ENCODE data around the gene CYP8B1.

CYP8B1 gene

DNA sequence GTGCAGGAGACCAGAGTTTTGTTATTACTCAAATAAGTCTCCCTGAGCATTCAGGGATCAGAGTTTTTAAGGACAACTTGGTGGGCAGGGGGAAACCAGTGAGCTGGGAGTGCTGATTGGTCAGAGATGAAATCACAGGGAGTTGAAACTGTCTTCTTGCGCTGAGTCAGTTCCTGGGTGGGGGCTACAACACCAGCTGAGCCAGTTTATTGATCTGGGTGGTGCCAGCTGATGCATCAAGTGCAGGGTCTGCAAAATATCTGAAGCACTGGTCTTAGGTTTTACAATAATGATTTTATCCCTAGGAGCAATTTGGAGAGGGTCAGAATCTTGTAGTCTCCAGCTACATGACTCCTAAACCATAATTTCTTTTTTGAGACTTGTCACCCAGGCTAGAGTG is 16.5 kb upstream of the CYP8B1 start:
- Histone ChIP-seq H3K79me2 (ENCODE audit: insufficient read depth, low read depth) (no peaks in the 10 kb centered on the region), H3K36me3 (ENCODE audit: insufficient read depth) (no peaks in the 10 kb centered on the region), H2AFZ (ENCODE audit: low read depth) (no peak overlapping the region), H3K4me3 (IDR thresholded peaks at IDR 0.05; ENCODE audit: insufficient read depth, low read depth, low read length) (no peak overlapping the region), H3K4me2 (no peak overlapping the region), H3K27ac (no peak overlapping the region), H3K4me1 (ENCODE audit: low read depth, poor library complexity, severe bottlenecking) (no peaks in the 10 kb centered on the region), H3K27me3 (ENCODE audit: insufficient read depth, low read depth) (no peaks in the 10 kb centered on the region), H4K20me1 (ENCODE audit: insufficient read depth) (no peaks in the 10 kb centered on the region), H3K9ac (no peak overlapping the region)
- TF ChIP-seq, protein P1, sequence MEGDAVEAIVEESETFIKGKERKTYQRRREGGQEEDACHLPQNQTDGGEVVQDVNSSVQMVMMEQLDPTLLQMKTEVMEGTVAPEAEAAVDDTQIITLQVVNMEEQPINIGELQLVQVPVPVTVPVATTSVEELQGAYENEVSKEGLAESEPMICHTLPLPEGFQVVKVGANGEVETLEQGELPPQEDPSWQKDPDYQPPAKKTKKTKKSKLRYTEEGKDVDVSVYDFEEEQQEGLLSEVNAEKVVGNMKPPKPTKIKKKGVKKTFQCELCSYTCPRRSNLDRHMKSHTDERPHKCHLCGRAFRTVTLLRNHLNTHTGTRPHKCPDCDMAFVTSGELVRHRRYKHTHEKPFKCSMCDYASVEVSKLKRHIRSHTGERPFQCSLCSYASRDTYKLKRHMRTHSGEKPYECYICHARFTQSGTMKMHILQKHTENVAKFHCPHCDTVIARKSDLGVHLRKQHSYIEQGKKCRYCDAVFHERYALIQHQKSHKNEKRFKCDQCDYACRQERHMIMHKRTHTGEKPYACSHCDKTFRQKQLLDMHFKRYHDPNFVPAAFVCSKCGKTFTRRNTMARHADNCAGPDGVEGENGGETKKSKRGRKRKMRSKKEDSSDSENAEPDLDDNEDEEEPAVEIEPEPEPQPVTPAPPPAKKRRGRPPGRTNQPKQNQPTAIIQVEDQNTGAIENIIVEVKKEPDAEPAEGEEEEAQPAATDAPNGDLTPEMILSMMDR (conservative IDR thresholded peaks at IDR 0.05; ENCODE audit: low read depth, low read length): no peak

DNA sequence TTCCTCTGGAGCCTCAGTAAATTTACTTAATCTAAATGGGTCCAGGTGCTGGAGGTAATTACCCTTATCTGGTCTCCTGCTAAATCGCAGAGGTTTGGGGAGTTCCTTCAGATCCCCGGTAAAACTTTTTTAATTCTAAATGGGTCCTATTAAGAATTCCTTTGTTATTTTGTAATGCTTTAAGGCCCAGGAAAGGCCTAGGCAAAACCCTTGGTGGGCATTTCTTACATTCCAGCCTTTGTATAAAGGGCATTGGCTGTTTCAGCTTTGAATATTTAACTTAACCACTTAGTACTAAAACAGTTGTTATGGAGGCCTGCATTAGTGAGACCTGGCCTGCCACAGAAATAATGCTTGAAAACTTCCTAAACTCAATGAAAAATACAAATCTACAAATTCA is 15.4 kb upstream of the CYP8B1 start:
- Histone ChIP-seq H3K4me1 (ENCODE audit: low read depth, poor library complexity, severe bottlenecking) (no peaks in the 10 kb centered on the region), H3K4me2 (no peak overlapping the region), H3K79me2 (ENCODE audit: insufficient read depth, low read depth) (no peaks in the 10 kb centered on the region), H3K27ac (no peak overlapping the region), H3K27me3 (ENCODE audit: insufficient read depth, low read depth) (no peaks in the 10 kb centered on the region), H3K36me3 (ENCODE audit: insufficient read depth) (no peaks in the 10 kb centered on the region), H4K20me1 (ENCODE audit: insufficient read depth) (no peaks in the 10 kb centered on the region), H2AFZ (ENCODE audit: low read depth) (no peak overlapping the region), H3K4me3 (IDR thresholded peaks at IDR 0.05; ENCODE audit: insufficient read depth, low read depth, low read length) (no peak overlapping the region), H3K9ac (no peak overlapping the region)
- TF ChIP-seq, protein P1 (conservative IDR thresholded peaks at IDR 0.05; ENCODE audit: low read depth, low read length): no peak

GRCh38 chr3:42887084-42887483 is 11.4 kb upstream of the CYP8B1 start:
- H3K4me1 ChIP-seq (ENCODE audit: low read depth, poor library complexity, severe bottlenecking): no peaks in the 10 kb centered on the region
- no peak overlapping the region for H3K4me2 ChIP-seq
- no peaks in the 10 kb centered on the region for H3K79me2 ChIP-seq (ENCODE audit: insufficient read depth, low read depth)
- no peaks in the 10 kb centered on the region for H3K36me3 ChIP-seq (ENCODE audit: insufficient read depth)
- H3K9ac ChIP-seq: no peak overlapping the region
- TF ChIP-seq, protein P1 (conservative IDR thresholded peaks at IDR 0.05; ENCODE audit: low read depth, low read length): no peak
- H3K27me3 ChIP-seq (ENCODE audit: insufficient read depth, low read depth): no peaks in the 10 kb centered on the region
- no peak overlapping the region for H2AFZ ChIP-seq (ENCODE audit: low read depth)
- no peaks in the 10 kb centered on the region for H4K20me1 ChIP-seq (ENCODE audit: insufficient read depth)
- no peak overlapping the region for H3K4me3 ChIP-seq (IDR thresholded peaks at IDR 0.05; ENCODE audit: insufficient read depth, low read depth, low read length)
- H3K27ac ChIP-seq: no peak overlapping the region

- no peak overlapping the region for H3K4me2 ChIP-seq
- H3K27me3 ChIP-seq (ENCODE audit: insufficient read depth, low read depth): no peaks in the 10 kb centered on the region
- no peaks in the 10 kb centered on the region for H3K79me2 ChIP-seq (ENCODE audit: insufficient read depth, low read depth)
- TF ChIP-seq, protein P1 (conservative IDR thresholded peaks at IDR 0.05; ENCODE audit: low read depth, low read length): no peak
- no peak overlapping the region for H2AFZ ChIP-seq (ENCODE audit: low read depth)
- no peaks in the 10 kb centered on the region for H3K36me3 ChIP-seq (ENCODE audit: insufficient read depth)
- no peak overlapping the region for H3K4me3 ChIP-seq (IDR thresholded peaks at IDR 0.05; ENCODE audit: insufficient read depth, low read depth, low read length)
- no peak overlapping the region for H3K27ac ChIP-seq
- peaks cover 2% of the 10 kb centered on the region for H3K4me1 ChIP-seq (ENCODE audit: low read depth, poor library complexity, severe bottlenecking)
- no peaks in the 10 kb centered on the region for H4K20me1 ChIP-seq (ENCODE audit: insufficient read depth)
- no peak overlapping the region for H3K9ac ChIP-seq
These were observed 10.7 kb upstream of the CYP8B1 start for GRCh38 chr3:42886294-42886822.
